Tibial nerve (tissue), 4 donors: Measurements from ENCODE around the gene SLC66A1. TPM values are rescaled to one million over a fixed set of nuclear protein-coding genes. Genes with fewer than 3 reads are reported as not detected.

ENCODE experiments used
- DNase-seq, 2 donors: peaks; one replicate each; pipeline ENCODE4 v3.0.0-alpha.2; 2019; ENCODE audit warnings: low spot score in 2 of 2
- H3K27ac ChIP-seq, 4 donors: fragments of 200-600 bp; sonication (generic) in 3 of 4; one replicate each; pipeline ENCODE4 v1.5.1; 2017 to 2019; ENCODE audit warnings: mild to moderate bottlenecking in 1 of 4
- H3K27me3 ChIP-seq, 2 donors: fragments of 200-600 bp; sonication (generic) in 1 of 2; one replicate each; pipeline versions ENCODE4 v1.5.1 to v1.6.0; 2017 to 2019
- H3K36me3 ChIP-seq, 3 donors: fragments of 200-600 bp; sonication (generic); one replicate each; pipeline ENCODE4 v1.5.1; 2018 to 2019
- H3K4me1 ChIP-seq, 4 donors: fragments of 200-600 bp; sonication (generic) in 3 of 4; one replicate each; pipeline ENCODE4 v1.5.1; 2017 to 2019
- H3K4me3 ChIP-seq, 4 donors: fragments of 200-600 bp; sonication (generic) in 3 of 4; one replicate each; pipeline ENCODE4 v1.5.1; 2017 to 2019; ENCODE audit warnings: mild to moderate bottlenecking in 1 of 4, moderate library complexity in 1 of 4
- H3K9me3 ChIP-seq, 4 donors: fragments of 200-600 bp; sonication (generic) in 3 of 4; one replicate each; pipeline ENCODE4 v1.5.1; 2017 to 2019
- EP300 ChIP-seq, 2 donors: sonication (generic); formaldehyde crosslinking; IDR thresholded peaks; one replicate each; pipeline ENCODE4 v1.6.1; 2017; ENCODE audit warnings: antibody characterized with exemption in 2 of 2, mild to moderate bottlenecking in 1 of 2
- POLR2A ChIP-seq, 2 donors: fragments of 450-650 bp; IDR thresholded peaks; one replicate each; pipeline ENCODE4 v1.6.1; 2017; ENCODE audit warnings: antibody characterized with exemption in 2 of 2, mild to moderate bottlenecking in 2 of 2, moderate library complexity in 2 of 2
- WGBS, 2 donors: methylation state at CpG; one replicate each; pipeline ENCODE4 v1.1.5; 2018; 5-methylcytosine and 5-hydroxymethylcytosine counted together
- total RNA-seq, 4 donors: library from RNA; depleted of rRNA; stranded (reverse); fragments of >200 nt; gene quantifications; one replicate each; pipeline ENCODE4 v1.1.0, GENCODE V29; 2016
- TF ChIP-seq, protein P1 (sequence below), 5 experiments: fragments of 200-600 bp in 3 of 5; fragments of 450-650 bp in 2 of 5; sonication (generic) in 3 of 5; IDR thresholded peaks; one replicate each; pipeline ENCODE4 v1.5.1; 2016 to 2019; ENCODE audit warnings: antibody characterized with exemption in 5 of 5, mild to moderate bottlenecking in 3 of 5, moderate library complexity in 2 of 5

Gene SLC66A1
- total RNA-seq, 4 donors from 2014 or later, result 14.4 to 30.3 (median 21.2) TPM

DNA sequence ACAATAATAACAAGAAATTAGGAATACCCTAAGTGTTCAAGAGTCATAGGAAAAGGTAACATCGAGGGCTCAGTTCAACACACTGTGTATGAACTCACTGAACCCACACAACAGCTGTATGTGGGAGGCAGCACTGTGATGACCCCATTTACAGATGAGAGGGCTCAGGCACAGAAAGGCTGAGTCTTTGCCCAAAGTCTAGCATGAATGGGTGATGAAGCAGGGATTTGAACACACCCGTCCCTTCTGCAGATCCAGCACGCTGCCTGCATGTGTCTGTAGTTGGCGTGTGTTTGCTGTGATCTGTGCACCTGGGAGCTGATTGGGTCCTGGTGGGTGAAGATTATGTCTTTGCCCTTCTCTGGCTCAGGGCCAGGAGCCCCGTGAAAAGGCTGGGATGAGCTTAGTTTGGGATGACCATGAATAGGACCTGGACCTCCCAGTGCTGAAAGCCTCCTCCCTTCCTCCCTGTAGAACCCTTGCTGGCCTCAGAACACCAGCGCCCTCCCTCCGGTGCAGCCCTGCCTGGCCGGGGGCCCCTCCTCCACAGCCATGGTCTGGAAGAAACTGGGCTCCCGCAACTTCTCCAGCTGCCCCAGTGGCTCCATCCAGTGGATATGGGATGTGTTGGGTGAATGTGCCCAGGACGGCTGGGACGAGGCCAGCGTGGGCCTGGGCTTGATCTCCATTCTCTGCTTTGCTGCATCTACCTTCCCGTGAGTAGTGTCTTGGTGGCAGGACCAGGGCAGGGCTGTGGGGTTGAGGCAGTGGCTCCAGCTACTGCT, 5.2 kb downstream of the SLC66A1 start:
- Histone ChIP-seq H3K27me3 (no peaks in the 10 kb centered on the region), H3K4me1 (peaks cover 0 to 45% (median 15%) of the 10 kb centered on the region in 4 donors), H3K27ac (no peak overlapping the region), H3K4me3 (no peak overlapping the region), H3K36me3 (peaks cover 0 to 54% (median 0%) of the 10 kb centered on the region in 3 donors), H3K9me3 (no peaks in the 10 kb centered on the region)
- TF ChIP-seq, protein P1, sequence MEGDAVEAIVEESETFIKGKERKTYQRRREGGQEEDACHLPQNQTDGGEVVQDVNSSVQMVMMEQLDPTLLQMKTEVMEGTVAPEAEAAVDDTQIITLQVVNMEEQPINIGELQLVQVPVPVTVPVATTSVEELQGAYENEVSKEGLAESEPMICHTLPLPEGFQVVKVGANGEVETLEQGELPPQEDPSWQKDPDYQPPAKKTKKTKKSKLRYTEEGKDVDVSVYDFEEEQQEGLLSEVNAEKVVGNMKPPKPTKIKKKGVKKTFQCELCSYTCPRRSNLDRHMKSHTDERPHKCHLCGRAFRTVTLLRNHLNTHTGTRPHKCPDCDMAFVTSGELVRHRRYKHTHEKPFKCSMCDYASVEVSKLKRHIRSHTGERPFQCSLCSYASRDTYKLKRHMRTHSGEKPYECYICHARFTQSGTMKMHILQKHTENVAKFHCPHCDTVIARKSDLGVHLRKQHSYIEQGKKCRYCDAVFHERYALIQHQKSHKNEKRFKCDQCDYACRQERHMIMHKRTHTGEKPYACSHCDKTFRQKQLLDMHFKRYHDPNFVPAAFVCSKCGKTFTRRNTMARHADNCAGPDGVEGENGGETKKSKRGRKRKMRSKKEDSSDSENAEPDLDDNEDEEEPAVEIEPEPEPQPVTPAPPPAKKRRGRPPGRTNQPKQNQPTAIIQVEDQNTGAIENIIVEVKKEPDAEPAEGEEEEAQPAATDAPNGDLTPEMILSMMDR (IDR thresholded peaks at IDR 0.05), result no peak
- TF ChIP-seq EP300 (IDR thresholded peaks at IDR 0.05) (no peak), POLR2A (IDR thresholded peaks at IDR 0.05) (no peak)
- DNase-seq, result no peak
- 59 to 69% methylated on average over 10 to 13 of the region's 13 CpGs for whole genome bisulfite sequencing, 2 donors

DNA sequence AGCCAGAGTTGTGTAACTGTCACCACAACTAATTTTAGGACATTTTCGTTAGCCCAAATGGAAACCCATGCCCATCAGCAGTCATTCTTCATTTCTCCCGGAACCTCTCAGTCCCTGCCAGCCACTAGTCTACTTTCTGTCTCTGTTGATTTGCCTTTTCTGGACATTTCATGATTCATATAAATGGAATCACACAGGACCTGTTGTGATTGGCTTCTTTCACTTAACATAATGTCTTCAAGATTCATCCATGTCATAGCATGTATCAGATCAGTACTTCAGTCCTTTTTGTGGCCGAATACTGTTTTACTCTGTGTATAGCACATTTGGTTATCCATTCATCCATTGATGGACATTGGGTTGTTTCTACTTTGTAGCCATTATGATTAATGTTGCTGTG, 7.1 kb downstream of the SLC66A1 start:
- H3K9me3 ChIP-seq, result no peaks in the 10 kb centered on the region
- no peaks in the 10 kb centered on the region for H3K27me3 ChIP-seq
- H3K36me3 ChIP-seq, result peaks cover 0 to 71% (median 0%) of the 10 kb centered on the region in 3 donors
- H3K27ac ChIP-seq, result no peak overlapping the region
- no peak for TF ChIP-seq POLR2A (IDR thresholded peaks at IDR 0.05)
- TF ChIP-seq, protein P1 (IDR thresholded peaks at IDR 0.05), result no peak
- TF ChIP-seq EP300 (IDR thresholded peaks at IDR 0.05), result no peak
- DNase-seq, result no peak
- H3K4me3 ChIP-seq, result no peak overlapping the region
- 87% methylated on average over 3 of the region's 3 CpGs for WGBS, 2 donors
- peaks cover 0 to 29% (median 2%) of the 10 kb centered on the region in 4 donors for H3K4me1 ChIP-seq

DNA sequence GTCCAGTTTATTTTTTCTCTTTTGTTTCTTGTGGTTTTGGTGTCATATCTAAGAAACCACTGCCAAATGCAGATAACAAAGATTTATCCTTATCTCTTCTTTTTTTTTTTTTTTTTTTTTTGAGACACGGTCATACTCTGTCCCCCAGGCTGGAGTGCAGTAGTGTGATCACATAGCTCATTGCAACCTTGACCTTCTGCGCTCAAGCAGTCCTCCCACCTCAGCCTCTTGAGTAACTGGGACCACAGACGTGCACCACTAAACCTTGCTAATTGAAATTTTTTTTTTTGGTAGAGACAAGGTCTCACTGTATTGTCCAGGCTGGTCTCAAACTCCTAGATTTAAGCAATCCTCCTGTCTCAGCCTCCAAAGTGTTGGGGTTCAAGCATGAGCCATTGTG, 8.9 kb downstream of the SLC66A1 start:
- TF ChIP-seq EP300 (IDR thresholded peaks at IDR 0.05) (no peak), POLR2A (IDR thresholded peaks at IDR 0.05) (no peak)
- TF ChIP-seq, protein P1 (IDR thresholded peaks at IDR 0.05), result no peak
- Histone ChIP-seq H3K27me3 (no peaks in the 10 kb centered on the region), H3K4me1 (peaks cover 0 to 10% (median under 1%) of the 10 kb centered on the region in 4 donors), H3K27ac (no peak overlapping the region), H3K36me3 (peaks cover 0 to 78% (median 0%) of the 10 kb centered on the region in 3 donors), H3K9me3 (no peaks in the 10 kb centered on the region), H3K4me3 (no peak overlapping the region)
- WGBS, 2 donors, result 86 to 89% methylated on average over 3 of the region's 3 CpGs
- no peak for DNase-seq

DNA sequence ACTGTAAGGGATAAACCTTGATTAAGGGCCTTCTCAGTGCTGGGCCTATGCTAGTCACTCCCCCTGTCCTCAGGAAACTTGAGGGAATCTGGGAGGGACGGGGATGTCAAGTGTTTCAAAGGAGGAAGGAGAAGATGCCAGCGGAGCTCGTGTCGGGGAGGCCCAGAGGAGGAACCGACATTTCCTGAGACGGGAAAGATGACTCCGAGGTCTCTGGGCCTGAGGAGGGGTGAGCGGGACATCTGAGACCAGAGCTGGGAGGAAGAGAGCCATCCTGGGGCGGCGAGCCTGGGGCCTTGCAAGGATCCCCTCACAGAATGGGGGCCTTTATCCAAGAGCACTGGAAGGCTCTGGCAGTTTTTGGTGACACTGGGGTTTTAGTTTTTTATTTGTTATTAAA, 10.4 kb downstream of the SLC66A1 start:
- WGBS, 2 donors, result 61 to 82% methylated on average over 10 of the region's 10 CpGs
- TF ChIP-seq, protein P1 (IDR thresholded peaks at IDR 0.05), result no peak
- no peak for TF ChIP-seq POLR2A (IDR thresholded peaks at IDR 0.05)
- no peak for TF ChIP-seq EP300 (IDR thresholded peaks at IDR 0.05)
- Histone ChIP-seq H3K4me3 (no peak overlapping the region), H3K9me3 (no peaks in the 10 kb centered on the region), H3K27ac (no peak overlapping the region), H3K36me3 (peaks cover 0 to 88% (median 1%) of the 10 kb centered on the region in 3 donors), H3K27me3 (no peaks in the 10 kb centered on the region), H3K4me1 (peaks cover 0 to 3% (median 0%) of the 10 kb centered on the region in 4 donors)
- no peak for DNase-seq

DNA sequence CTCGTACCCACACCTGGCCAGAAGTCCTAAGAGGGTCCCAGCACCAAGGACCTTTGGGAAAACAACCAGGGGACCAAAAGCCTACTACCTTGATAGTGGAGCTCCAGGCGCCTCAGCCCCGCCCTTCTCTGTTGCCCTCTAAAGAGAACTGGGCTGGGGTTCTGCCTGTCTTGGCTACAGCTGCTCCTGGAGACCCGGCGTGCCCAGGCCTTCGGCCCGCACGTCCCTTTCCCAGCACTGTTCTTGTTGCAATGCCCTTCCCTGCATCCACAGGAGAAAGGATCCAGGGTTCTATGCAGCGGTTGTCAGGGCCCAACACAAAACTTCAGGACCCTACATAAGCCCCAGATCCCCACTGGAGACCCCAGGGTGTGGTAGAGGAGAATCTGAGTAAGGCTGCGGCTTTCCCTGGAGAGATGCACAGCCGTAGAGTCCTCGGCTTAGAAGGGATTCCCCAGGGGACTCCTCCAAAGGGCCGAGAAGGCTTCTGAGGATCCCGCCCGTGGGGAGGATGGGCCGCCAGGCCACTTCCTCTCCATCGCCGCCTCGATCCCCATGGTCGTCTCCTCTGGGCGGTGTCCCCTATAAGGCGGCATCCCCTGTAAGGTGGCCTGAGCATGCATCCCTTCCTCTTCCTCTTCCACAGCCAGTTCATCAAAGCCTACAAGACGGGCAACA, 12.0 kb downstream of the SLC66A1 start:
- H3K9me3 ChIP-seq, result no peaks in the 10 kb centered on the region
- TF ChIP-seq POLR2A (IDR thresholded peaks at IDR 0.05), result no peak
- TF ChIP-seq EP300 (IDR thresholded peaks at IDR 0.05), result no peak
- TF ChIP-seq, protein P1 (IDR thresholded peaks at IDR 0.05), result no peak
- no peak overlapping the region for H3K4me3 ChIP-seq
- no peaks in the 10 kb centered on the region for H3K4me1 ChIP-seq
- WGBS, 2 donors, result 75 to 78% methylated on average over 23 of the region's 23 CpGs
- H3K27ac ChIP-seq, result no peak overlapping the region
- H3K36me3 ChIP-seq, result peaks cover 0 to 88% (median 7%) of the 10 kb centered on the region in 3 donors
- no peak for DNase-seq
- H3K27me3 ChIP-seq, result no peaks in the 10 kb centered on the region
